GM23338 (cell line): Measurements from ENCODE around the gene OPTC. TPM values are rescaled to one million over a fixed set of nuclear protein-coding genes. Genes with fewer than 3 reads are reported as not detected.

ENCODE experiments used
- ATAC-seq: fragments of 200-7000 bp; cut with Tn5 transposase; 3 replicates; pipeline ENCODE4 v1.9.1; 2020
- DNase-seq: peaks from one replicate; pipeline ENCODE4 v3.0.0-alpha.2; 2015; ENCODE audit warnings: low spot score
- H2AFZ ChIP-seq: fragments of 200-600 bp; sonication (generic); 2 replicates; pipeline ENCODE4 v1.8.0; 2016; ENCODE audit warnings: antibody characterized with exemption, mild to moderate bottlenecking, moderate library complexity
- H3F3A ChIP-seq: fragments of 200-600 bp; sonication (generic); replicated peaks from 2 replicates; pipeline ENCODE4 v1.8.0; 2017; ENCODE audit warnings: antibody characterized with exemption, mixed run types, low read depth
- H3K27ac ChIP-seq: fragments of 200-600 bp; sonication (generic); 2 replicates; pipeline ENCODE4 v1.6.1; 2016; ENCODE audit warnings: low read depth
- H3K27me3 ChIP-seq: fragments of 200-600 bp; sonication (generic); 2 replicates; pipeline ENCODE4 v1.8.0; 2016; ENCODE audit warnings: mild to moderate bottlenecking, mixed run types, moderate library complexity; ENCODE audit not compliant: insufficient read depth
- H3K36me3 ChIP-seq: fragments of 200-600 bp; sonication (generic); 2 replicates; pipeline ENCODE4 v1.8.0; 2016; ENCODE audit warnings: mild to moderate bottlenecking; ENCODE audit not compliant: insufficient read depth
- H3K4me1 ChIP-seq: fragments of 200-600 bp; sonication (generic); 2 replicates; pipeline ENCODE4 v1.8.0; 2016; ENCODE audit warnings: mild to moderate bottlenecking, moderate library complexity; ENCODE audit not compliant: insufficient read depth
- H3K4me2 ChIP-seq: fragments of 200-600 bp; sonication (generic); 2 replicates; pipeline ENCODE4 v1.7.1; 2017; ENCODE audit warnings: mixed run types
- H3K4me3 ChIP-seq: fragments of 200-600 bp; sonication (generic); 2 replicates; pipeline ENCODE4 v1.6.1; 2016; ENCODE audit warnings: mixed run types
- H3K79me2 ChIP-seq: fragments of 200-600 bp; sonication (generic); replicated peaks from 2 replicates; pipeline ENCODE4 v1.8.0; 2017; ENCODE audit warnings: mild to moderate bottlenecking; ENCODE audit not compliant: insufficient read depth
- H3K9me2 ChIP-seq: fragments of 200-600 bp; sonication (generic); 2 replicates; pipeline ENCODE4 v1.8.0; 2017; ENCODE audit not compliant: insufficient read depth
- H4K20me1 ChIP-seq: fragments of 200-600 bp; sonication (generic); replicated peaks from 2 replicates; pipeline ENCODE4 v1.8.0; 2017; ENCODE audit warnings: mild to moderate bottlenecking; ENCODE audit not compliant: insufficient read depth
- H3K27ac Mint-ChIP-seq: 2 replicates; pipeline ENCODE4 v1.8.0; 2020; ENCODE audit warnings: inconsistent platforms, mild to moderate bottlenecking, moderate library complexity, mixed read lengths
- H3K27me3 Mint-ChIP-seq: 3 replicates; pipeline ENCODE4 v1.8.0; 2022; ENCODE audit warnings: low read depth, mild to moderate bottlenecking, moderate library complexity, mixed read lengths, inconsistent platforms; ENCODE audit not compliant: insufficient read depth, poor library complexity
- H3K36me3 Mint-ChIP-seq: 3 replicates; pipeline ENCODE4 v1.8.0; 2021; ENCODE audit warnings: low read depth, mild to moderate bottlenecking, inconsistent platforms, moderate library complexity, mixed read lengths
- H3K4me1 Mint-ChIP-seq: 3 replicates; pipeline ENCODE4 v1.8.0; 2020; ENCODE audit warnings: mild to moderate bottlenecking, inconsistent platforms, mixed read lengths
- H3K4me3 Mint-ChIP-seq: 3 replicates; pipeline ENCODE4 v1.8.0; 2021; ENCODE audit warnings: moderate library complexity, mild to moderate bottlenecking, inconsistent platforms, mixed read lengths
- H3K9me3 Mint-ChIP-seq: 3 replicates; pipeline ENCODE4 v1.8.0; 2020; ENCODE audit warnings: moderate library complexity, mild to moderate bottlenecking, inconsistent platforms, mixed read lengths
- CREB1 ChIP-seq: fragments of 250-450 bp; sonication (Bioruptor Pico); IDR thresholded peaks from 2 replicates; pipeline ENCODE4 v1.5.0; 2020; ENCODE audit warnings: low read depth, mild to moderate bottlenecking, moderate library complexity
- EZH2 ChIP-seq: fragments of 200-600 bp; sonication (generic); IDR thresholded peaks from one replicate; pipeline ENCODE4 v1.8.0; 2017; ENCODE audit warnings: antibody characterized with exemption, mild to moderate bottlenecking, low read depth; ENCODE audit not compliant: unreplicated experiment
- EZH2phosphoT487 ChIP-seq: fragments of 200-600 bp; sonication (generic); IDR thresholded peaks from one replicate; pipeline ENCODE4 v1.8.1; 2018; ENCODE audit warnings: antibody characterized with exemption; ENCODE audit not compliant: unreplicated experiment
- JUNB ChIP-seq: IDR thresholded peaks from one replicate; pipeline ENCODE4 v1.6.1; 2016; ENCODE audit warnings: antibody characterized with exemption; ENCODE audit not compliant: unreplicated experiment
- NANOG ChIP-seq: IDR thresholded peaks from 2 replicates; pipeline ENCODE4 v1.6.1; 2016; ENCODE audit warnings: antibody characterized with exemption, borderline replicate concordance
- POLR2AphosphoS5 ChIP-seq: IDR thresholded peaks from 2 replicates; pipeline ENCODE4 v1.6.1; 2016; ENCODE audit warnings: antibody characterized with exemption, low read depth
- STAT1 ChIP-seq: IDR thresholded peaks from one replicate; pipeline ENCODE4 v1.6.1; 2016; ENCODE audit warnings: antibody characterized with exemption; ENCODE audit not compliant: unreplicated experiment
- ZNF114 ChIP-seq: fragments of 250-450 bp; sonication (Bioruptor Pico); IDR thresholded peaks from 2 replicates; pipeline ENCODE4 v1.5.0; 2020; ENCODE audit warnings: mild to moderate bottlenecking, moderate library complexity
- ZNF331 ChIP-seq: fragments of 250-450 bp; sonication (Bioruptor Pico); IDR thresholded peaks from 2 replicates; pipeline ENCODE4 v1.5.0; 2020; ENCODE audit warnings: low read depth, mild to moderate bottlenecking, moderate library complexity
- polyA plus RNA-seq: library from polyadenylated mRNA; unstranded; fragments of >200 nt; fragmentation: Nextera tagmentation; extraction: Ambion mirVana; gene quantifications from 2 replicates; pipeline ENCODE4 v1.2.1, GENCODE V29; 2016
- total RNA-seq: library from RNA; depleted of rRNA; stranded (reverse); fragments of >200 nt; shearing (Covaris generic); gene quantifications from 2 replicates; pipeline ENCODE4 v1.2.3, GENCODE V29; 2014
- TF ChIP-seq, protein P1 (sequence below): IDR thresholded peaks from one replicate; pipeline ENCODE4 v1.6.1; 2018; ENCODE audit warnings: antibody characterized with exemption; ENCODE audit not compliant: unreplicated experiment
- TF ChIP-seq, protein P2 (sequence below): fragments of 250-450 bp; sonication (Bioruptor Pico); IDR thresholded peaks from 2 replicates; pipeline ENCODE4 v1.5.0; 2020; ENCODE audit warnings: mild to moderate bottlenecking, moderate library complexity
- TF ChIP-seq, protein P3 (sequence below): IDR thresholded peaks from 2 replicates; pipeline ENCODE4 v1.6.1; 2016; ENCODE audit warnings: antibody characterized with exemption
- TF ChIP-seq, protein P4 (sequence below), 2 experiments: fragments of 200-600 bp in 1 of 2; sonication (generic) in 1 of 2; conservative IDR thresholded peaks; 2 replicates each; pipeline versions ENCODE4 v1.5.1 to v1.6.1; 2016 to 2017; ENCODE audit warnings: antibody characterized with exemption in 2 of 2, low read depth in 2 of 2, mild to moderate bottlenecking in 2 of 2, moderate library complexity in 1 of 2

The OPTC gene
- total and polyA plus RNA-seq, 2 experiments from 2014 or later, result 0.50 to 1.0 TPM

DNA sequence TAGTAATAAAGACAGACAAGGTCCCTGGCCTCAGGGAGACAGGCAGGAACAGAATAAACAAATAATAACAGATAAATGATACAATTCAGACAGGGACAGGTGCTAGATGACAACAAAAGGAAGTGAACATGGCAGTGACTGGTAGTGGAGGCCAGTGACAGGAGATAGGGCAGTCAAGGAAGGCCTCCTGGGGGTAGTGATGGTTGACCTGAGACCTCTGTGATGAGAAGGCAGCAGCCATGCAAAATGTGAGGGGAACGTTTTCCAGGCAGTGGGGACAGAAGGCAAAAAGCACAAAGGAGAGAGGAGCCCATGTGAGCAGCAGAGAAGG lies 18.5 kb downstream of the OPTC start:
- peaks cover 55% of the 10 kb centered on the region for H3K27me3 ChIP-seq
- DNase-seq (no peak), ATAC-seq (no peak)
- H3K9me2 ChIP-seq, result no peaks in the 10 kb centered on the region
- H3K79me2 ChIP-seq, result no peaks in the 10 kb centered on the region
- Mint-ChIP-seq H3K27me3 (peaks cover 49% of the 10 kb centered on the region), H3K36me3 (no peaks in the 10 kb centered on the region; the same call in 2 of the 3 replicates), H3K4me1 (peaks cover 66% of the 10 kb centered on the region), H3K4me3 (no peak overlapping the region), H3K9me3 (no peaks in the 10 kb centered on the region; the same call in 2 of the 3 replicates), H3K27ac (no peak overlapping the region)
- H2AFZ ChIP-seq, result 0 out of 2 replicates have a peak overlapping the region, but pooled peaks have one; percentile 47
- H3F3A ChIP-seq, result no peaks in the 10 kb centered on the region
- no peak for TF ChIP-seq POLR2AphosphoS5
- no peak for TF ChIP-seq ZNF331
- no peak for TF ChIP-seq EZH2phosphoT487
- TF ChIP-seq, protein P1, sequence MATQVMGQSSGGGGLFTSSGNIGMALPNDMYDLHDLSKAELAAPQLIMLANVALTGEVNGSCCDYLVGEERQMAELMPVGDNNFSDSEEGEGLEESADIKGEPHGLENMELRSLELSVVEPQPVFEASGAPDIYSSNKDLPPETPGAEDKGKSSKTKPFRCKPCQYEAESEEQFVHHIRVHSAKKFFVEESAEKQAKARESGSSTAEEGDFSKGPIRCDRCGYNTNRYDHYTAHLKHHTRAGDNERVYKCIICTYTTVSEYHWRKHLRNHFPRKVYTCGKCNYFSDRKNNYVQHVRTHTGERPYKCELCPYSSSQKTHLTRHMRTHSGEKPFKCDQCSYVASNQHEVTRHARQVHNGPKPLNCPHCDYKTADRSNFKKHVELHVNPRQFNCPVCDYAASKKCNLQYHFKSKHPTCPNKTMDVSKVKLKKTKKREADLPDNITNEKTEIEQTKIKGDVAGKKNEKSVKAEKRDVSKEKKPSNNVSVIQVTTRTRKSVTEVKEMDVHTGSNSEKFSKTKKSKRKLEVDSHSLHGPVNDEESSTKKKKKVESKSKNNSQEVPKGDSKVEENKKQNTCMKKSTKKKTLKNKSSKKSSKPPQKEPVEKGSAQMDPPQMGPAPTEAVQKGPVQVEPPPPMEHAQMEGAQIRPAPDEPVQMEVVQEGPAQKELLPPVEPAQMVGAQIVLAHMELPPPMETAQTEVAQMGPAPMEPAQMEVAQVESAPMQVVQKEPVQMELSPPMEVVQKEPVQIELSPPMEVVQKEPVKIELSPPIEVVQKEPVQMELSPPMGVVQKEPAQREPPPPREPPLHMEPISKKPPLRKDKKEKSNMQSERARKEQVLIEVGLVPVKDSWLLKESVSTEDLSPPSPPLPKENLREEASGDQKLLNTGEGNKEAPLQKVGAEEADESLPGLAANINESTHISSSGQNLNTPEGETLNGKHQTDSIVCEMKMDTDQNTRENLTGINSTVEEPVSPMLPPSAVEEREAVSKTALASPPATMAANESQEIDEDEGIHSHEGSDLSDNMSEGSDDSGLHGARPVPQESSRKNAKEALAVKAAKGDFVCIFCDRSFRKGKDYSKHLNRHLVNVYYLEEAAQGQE, result no peak
- TF ChIP-seq, protein P2, sequence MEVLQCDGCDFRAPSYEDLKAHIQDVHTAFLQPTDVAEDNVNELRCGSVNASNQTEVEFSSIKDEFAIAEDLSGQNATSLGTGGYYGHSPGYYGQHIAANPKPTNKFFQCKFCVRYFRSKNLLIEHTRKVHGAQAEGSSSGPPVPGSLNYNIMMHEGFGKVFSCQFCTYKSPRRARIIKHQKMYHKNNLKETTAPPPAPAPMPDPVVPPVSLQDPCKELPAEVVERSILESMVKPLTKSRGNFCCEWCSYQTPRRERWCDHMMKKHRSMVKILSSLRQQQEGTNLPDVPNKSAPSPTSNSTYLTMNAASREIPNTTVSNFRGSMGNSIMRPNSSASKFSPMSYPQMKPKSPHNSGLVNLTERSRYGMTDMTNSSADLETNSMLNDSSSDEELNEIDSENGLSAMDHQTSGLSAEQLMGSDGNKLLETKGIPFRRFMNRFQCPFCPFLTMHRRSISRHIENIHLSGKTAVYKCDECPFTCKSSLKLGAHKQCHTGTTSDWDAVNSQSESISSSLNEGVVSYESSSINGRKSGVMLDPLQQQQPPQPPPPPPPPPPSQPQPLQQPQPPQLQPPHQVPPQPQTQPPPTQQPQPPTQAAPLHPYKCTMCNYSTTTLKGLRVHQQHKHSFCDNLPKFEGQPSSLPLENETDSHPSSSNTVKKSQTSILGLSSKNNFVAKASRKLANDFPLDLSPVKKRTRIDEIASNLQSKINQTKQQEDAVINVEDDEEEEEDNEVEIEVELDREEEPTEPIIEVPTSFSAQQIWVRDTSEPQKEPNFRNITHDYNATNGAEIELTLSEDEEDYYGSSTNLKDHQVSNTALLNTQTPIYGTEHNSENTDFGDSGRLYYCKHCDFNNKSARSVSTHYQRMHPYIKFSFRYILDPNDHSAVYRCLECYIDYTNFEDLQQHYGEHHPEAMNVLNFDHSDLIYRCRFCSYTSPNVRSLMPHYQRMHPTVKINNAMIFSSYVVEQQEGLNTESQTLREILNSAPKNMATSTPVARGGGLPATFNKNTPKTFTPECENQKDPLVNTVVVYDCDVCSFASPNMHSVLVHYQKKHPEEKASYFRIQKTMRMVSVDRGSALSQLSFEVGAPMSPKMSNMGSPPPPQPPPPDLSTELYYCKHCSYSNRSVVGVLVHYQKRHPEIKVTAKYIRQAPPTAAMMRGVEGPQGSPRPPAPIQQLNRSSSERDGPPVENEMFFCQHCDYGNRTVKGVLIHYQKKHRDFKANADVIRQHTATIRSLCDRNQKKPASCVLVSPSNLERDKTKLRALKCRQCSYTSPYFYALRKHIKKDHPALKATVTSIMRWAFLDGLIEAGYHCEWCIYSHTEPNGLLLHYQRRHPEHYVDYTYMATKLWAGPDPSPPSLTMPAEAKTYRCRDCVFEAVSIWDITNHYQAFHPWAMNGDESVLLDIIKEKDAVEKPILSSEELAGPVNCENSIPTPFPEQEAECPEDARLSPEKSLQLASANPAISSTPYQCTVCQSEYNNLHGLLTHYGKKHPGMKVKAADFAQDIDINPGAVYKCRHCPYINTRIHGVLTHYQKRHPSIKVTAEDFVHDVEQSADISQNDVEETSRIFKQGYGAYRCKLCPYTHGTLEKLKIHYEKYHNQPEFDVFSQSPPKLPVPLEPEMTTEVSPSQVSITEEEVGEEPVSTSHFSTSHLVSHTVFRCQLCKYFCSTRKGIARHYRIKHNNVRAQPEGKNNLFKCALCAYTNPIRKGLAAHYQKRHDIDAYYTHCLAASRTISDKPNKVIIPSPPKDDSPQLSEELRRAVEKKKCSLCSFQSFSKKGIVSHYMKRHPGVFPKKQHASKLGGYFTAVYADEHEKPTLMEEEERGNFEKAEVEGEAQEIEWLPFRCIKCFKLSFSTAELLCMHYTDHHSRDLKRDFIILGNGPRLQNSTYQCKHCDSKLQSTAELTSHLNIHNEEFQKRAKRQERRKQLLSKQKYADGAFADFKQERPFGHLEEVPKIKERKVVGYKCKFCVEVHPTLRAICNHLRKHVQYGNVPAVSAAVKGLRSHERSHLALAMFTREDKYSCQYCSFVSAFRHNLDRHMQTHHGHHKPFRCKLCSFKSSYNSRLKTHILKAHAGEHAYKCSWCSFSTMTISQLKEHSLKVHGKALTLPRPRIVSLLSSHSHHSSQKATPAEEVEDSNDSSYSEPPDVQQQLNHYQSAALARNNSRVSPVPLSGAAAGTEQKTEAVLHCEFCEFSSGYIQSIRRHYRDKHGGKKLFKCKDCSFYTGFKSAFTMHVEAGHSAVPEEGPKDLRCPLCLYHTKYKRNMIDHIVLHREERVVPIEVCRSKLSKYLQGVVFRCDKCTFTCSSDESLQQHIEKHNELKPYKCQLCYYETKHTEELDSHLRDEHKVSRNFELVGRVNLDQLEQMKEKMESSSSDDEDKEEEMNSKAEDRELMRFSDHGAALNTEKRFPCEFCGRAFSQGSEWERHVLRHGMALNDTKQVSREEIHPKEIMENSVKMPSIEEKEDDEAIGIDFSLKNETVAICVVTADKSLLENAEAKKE (CRISPR knock-in tag), result no peak
- TF ChIP-seq, protein P3, sequence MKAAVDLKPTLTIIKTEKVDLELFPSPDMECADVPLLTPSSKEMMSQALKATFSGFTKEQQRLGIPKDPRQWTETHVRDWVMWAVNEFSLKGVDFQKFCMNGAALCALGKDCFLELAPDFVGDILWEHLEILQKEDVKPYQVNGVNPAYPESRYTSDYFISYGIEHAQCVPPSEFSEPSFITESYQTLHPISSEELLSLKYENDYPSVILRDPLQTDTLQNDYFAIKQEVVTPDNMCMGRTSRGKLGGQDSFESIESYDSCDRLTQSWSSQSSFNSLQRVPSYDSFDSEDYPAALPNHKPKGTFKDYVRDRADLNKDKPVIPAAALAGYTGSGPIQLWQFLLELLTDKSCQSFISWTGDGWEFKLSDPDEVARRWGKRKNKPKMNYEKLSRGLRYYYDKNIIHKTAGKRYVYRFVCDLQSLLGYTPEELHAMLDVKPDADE, result no peak
- no peak for TF ChIP-seq ZNF114
- TF ChIP-seq STAT1, result no peak
- TF ChIP-seq EZH2, result no peak
- TF ChIP-seq JUNB, result no peak
- TF ChIP-seq NANOG, result no peak
- TF ChIP-seq, protein P4, sequence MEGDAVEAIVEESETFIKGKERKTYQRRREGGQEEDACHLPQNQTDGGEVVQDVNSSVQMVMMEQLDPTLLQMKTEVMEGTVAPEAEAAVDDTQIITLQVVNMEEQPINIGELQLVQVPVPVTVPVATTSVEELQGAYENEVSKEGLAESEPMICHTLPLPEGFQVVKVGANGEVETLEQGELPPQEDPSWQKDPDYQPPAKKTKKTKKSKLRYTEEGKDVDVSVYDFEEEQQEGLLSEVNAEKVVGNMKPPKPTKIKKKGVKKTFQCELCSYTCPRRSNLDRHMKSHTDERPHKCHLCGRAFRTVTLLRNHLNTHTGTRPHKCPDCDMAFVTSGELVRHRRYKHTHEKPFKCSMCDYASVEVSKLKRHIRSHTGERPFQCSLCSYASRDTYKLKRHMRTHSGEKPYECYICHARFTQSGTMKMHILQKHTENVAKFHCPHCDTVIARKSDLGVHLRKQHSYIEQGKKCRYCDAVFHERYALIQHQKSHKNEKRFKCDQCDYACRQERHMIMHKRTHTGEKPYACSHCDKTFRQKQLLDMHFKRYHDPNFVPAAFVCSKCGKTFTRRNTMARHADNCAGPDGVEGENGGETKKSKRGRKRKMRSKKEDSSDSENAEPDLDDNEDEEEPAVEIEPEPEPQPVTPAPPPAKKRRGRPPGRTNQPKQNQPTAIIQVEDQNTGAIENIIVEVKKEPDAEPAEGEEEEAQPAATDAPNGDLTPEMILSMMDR (conservative IDR thresholded peaks at IDR 0.05; ENCODE audit: low read depth in 2 of 2), result no peak
- TF ChIP-seq CREB1 (CRISPR knock-in tag), result no peak
- peaks cover 45% of the 10 kb centered on the region for H3K4me1 ChIP-seq
- H3K27ac ChIP-seq, result no peak overlapping the region
- no peaks in the 10 kb centered on the region for H4K20me1 ChIP-seq
- no peak overlapping the region for H3K4me2 ChIP-seq
- H3K36me3 ChIP-seq, result no peaks in the 10 kb centered on the region
- no peak overlapping the region for H3K4me3 ChIP-seq
